NB4 (cell line): Measurements from ENCODE around the gene AGER.
A peak's percentile ranks its signal among the peaks of the same experiment; 100 is the strongest.
"Not testable (repeated sequence)": the region's sequence is repeated elsewhere in the genome, so short reads cannot be mapped to it uniquely, and the experiment has no call there.

Source experiments
- DNase-seq: peaks from one replicate; pipeline ENCODE4 v3.0.0; 2010; ENCODE audit warnings: low read depth
- H3K4me3 ChIP-seq: one replicate; pipeline ENCODE4 v1.5.1; 2011; ENCODE audit warnings: mild to moderate bottlenecking, low read depth, low read length, moderate library complexity
- MAX ChIP-seq: IDR thresholded peaks from 2 replicates; pipeline ENCODE4 v1.6.1; 2011; ENCODE audit warnings: low read depth, low read length
- MYC ChIP-seq: IDR thresholded peaks from 2 replicates; pipeline ENCODE4 v1.6.1; 2011; ENCODE audit warnings: low read depth, low read length
- POLR2A ChIP-seq: IDR thresholded peaks from 2 replicates; pipeline ENCODE4 v1.6.1; 2011; ENCODE audit warnings: mild to moderate bottlenecking; ENCODE audit not compliant: insufficient read length; ENCODE audit errors: extremely low read depth
- TF ChIP-seq, protein P1 (sequence below): IDR thresholded peaks from one replicate; pipeline ENCODE4 v1.5.1; 2012; ENCODE audit warnings: low read depth, low read length

The AGER gene

DNA sequence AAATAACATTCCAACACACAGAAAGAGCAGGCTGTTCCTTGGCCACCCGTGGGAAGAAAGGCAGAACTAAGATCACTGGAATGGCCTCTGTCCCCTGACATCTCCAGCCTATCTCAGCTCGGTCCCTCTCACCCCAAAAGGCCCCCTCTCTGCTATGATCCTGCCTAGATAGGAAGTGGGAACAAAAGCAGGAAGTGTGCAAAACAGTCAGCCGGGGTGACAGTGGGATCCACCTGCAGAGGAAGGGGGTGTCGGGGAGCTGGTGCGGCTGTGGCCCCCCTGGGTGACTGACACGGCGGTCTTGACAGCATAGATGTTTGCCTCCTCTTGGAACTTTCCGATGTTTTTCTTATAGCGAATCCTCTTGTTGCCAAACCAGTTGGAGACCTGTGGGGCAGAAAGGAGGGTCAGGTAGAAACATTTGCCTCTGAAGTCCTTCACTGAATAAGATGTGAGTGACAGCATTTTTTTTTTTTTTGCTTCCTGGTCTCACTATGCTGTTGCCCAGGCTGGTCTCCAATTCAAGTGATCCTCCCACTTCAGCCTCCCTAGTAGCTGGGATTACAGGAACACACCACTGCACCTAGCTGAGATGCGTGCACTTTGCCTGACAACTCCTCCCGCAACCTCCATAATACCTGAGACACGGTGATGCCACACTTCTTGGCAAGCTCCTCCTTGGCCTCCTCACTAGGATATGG, 3.1 kb upstream of the AGER start:
- DNase-seq: no peak
- no peak for TF ChIP-seq POLR2A
- no peak for TF ChIP-seq MYC
- no peak overlapping the region for H3K4me3 ChIP-seq

DNA sequence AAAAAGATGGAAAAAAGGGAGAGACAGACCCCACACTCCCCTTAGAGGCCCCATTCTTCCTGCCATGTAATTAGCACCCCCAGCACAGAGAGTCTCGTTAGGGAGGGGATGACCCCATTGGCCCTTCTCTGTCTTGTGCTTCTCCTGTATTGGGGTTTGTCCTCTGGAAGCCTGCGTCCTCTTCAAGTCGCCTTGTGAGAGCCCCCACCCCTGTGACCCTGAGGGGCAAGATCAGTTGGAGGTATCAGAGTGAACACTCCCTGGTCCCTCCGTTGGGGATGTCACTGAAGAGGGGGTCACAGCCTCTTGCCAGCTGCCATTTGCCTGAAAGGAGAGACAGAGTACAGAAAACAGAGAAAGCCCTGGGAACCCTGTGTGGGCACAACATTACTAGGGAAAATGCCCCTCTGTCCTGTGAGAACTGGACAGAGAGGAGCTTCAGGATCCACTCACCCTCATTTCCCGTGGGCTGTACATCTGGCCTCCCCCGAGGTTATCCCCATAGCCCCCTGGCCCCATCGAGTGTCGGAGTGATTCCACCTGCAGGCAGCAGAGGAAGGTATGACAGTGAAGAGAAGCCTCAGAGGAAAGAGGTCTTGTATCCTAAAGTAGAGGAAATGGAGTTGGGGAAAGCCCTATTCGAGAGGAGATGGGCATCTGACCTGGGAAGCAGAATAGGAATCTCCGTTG, 2.2 kb upstream of the AGER start:
- H3K4me3 ChIP-seq, DNase-seq: not testable (repeated sequence)

DNA sequence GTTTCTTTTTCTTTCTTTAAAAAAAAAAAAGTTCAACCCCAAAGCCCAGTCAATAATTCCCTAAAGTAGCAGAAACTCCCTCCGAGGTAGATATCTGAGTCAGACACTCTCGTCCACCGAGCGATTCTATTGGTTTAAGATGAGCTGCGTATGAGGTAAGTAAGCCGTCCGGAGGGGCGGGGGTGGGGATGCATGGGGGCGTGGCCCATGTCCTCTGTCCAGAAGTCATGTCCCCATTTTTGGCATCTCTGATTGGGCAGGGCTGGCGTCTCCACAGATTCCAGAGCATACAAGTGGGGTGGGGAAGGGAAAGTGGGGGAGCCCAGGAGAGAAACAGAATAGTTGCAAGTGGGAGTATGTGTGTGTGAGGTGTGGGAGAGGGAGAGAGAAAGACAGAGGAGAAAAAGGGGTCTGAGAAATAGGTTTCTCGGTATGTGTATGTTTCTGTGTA, 1.7 kb upstream of the AGER start:
- DNase-seq: peak; percentile 71
- H3K4me3 ChIP-seq: not testable (repeated sequence)

GRCh38 chr6:32183483-32184083, 470 bp downstream of the AGER start:
- DNase-seq: no peak
- no peak overlapping the region for H3K4me3 ChIP-seq
- TF ChIP-seq MYC: no peak

GRCh38 chr6:32183030-32183429, 1.0 kb downstream of the AGER start:
- no peak for DNase-seq
- H3K4me3 ChIP-seq: no peak overlapping the region
- TF ChIP-seq MAX (no peak), POLR2A (no peak)
- TF ChIP-seq, protein P1, sequence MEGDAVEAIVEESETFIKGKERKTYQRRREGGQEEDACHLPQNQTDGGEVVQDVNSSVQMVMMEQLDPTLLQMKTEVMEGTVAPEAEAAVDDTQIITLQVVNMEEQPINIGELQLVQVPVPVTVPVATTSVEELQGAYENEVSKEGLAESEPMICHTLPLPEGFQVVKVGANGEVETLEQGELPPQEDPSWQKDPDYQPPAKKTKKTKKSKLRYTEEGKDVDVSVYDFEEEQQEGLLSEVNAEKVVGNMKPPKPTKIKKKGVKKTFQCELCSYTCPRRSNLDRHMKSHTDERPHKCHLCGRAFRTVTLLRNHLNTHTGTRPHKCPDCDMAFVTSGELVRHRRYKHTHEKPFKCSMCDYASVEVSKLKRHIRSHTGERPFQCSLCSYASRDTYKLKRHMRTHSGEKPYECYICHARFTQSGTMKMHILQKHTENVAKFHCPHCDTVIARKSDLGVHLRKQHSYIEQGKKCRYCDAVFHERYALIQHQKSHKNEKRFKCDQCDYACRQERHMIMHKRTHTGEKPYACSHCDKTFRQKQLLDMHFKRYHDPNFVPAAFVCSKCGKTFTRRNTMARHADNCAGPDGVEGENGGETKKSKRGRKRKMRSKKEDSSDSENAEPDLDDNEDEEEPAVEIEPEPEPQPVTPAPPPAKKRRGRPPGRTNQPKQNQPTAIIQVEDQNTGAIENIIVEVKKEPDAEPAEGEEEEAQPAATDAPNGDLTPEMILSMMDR: no peak

DNA sequence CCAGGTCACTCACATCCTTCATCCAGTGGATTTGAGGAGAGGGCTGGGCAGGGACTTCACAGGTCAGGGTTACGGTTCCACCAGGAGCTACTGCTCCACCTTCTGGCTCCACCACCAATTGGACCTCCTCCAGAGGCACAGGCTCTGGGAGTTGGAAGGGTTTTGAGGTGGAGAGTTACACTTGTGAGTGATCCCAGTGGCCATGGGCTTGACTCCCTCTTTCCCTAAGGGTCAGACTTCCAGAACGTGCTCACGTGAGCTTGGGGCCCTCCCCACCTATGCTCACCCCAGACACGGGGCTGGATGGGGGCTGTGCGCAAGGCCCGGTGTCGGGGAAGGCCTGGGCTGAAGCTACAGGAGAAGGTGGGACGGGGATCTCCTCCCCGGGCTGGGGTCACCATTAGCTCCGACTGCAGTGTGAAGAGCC, 1.5 kb downstream of the AGER start:
- DNase-seq: no peak
- H3K4me3 ChIP-seq: no peak overlapping the region
- no peak for TF ChIP-seq MYC
- TF ChIP-seq, protein P1: no peak

DNA sequence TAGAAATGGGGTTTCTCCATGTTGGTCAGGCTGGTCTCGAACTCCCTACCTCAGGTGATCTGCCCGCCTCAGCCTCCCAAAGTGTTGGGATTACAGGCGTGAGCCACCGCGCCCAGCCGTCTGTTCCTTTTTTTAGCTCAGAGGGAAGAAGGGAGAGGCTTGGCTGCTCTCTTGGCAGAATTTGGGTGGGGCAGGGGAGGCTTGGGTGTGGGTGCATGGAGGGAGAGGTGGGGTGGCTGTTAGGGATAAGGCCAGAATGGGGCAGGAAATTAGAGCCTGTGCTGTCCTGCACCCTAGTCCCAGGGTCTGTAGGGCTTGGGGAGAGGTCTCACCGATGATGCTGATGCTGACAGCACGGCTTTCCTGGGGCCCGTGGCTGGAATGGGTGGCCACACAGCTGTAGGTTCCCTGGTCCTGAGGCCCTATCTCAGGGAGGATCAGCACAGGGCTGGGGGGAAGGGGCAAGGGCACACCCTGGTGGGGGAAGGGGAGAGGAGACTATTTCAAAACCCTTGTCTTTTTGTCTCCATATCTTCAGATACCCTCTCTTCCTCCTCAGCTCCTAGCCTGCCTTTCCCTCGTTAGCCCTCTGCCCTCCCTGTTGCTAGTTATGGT, 2.0 kb downstream of the AGER start:
- TF ChIP-seq MYC (no peak), MAX (no peak), POLR2A (no peak)
- TF ChIP-seq, protein P1: no peak
- H3K4me3 ChIP-seq: no peak overlapping the region
- DNase-seq: no peak

DNA sequence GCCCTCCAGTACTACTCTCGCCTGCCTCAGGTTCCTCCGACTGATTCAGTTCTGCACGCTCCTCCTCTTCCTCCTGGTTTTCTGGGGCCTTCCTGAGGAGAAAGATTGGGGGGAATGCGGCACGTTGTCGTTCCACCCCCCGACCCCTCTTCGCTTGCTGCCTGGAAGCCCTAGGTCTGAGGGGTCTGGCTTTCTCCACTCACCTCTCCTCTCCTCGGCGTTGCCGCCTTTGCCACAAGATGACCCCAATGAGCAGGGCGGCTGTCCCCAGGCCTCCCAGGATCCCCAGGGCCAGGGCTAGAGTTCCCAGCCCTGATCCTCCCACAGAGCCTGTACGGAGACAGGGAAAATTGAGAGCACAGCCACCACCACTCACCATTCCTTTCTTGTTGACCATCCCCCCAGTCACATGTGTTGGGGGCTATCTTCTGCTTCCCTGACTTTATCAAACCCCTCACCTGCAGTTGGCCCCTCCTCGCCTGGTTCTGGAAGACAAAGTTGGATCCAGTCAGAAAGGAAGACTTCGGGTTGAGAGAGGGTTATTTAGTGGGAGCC, 2.8 kb downstream of the AGER start:
- H3K4me3 ChIP-seq: no peak overlapping the region
- TF ChIP-seq MYC (no peak), MAX (no peak)
- TF ChIP-seq, protein P1: no peak
- no peak for DNase-seq
